B cell (primary cell): ENCODE measurements around the gene BET1L. TPM values are rescaled to one million over a fixed set of nuclear protein-coding genes. Genes with fewer than 3 reads are reported as not detected.

Source experiments
- ATAC-seq: fragments of 200-7000 bp; cut with Tn5 transposase; one replicate; pipeline ENCODE4 v1.10.0; 2021; ENCODE audit warnings: low read depth, mild to moderate bottlenecking, moderate number of reproducible peaks, moderate library complexity
- CTCF ChIA-PET: fragments of 350-600 bp; sonication (Branson Sonifier 250); formaldehyde crosslinking; loops from one replicate; lab custom pipeline; 2021; ENCODE audit warnings: antibody characterized with exemption, inconsistent platforms; lab: Charles Lee
- POLR2A ChIA-PET: fragments of 350-600 bp; sonication (Branson Sonifier 250); formaldehyde crosslinking; loops from one replicate; lab custom pipeline; 2021; ENCODE audit warnings: antibody characterized with exemption; lab: Charles Lee
- DNase-seq: peaks from one replicate; pipeline ENCODE4 v3.0.0; 2013
- H2AFZ ChIP-seq: 2 replicates; pipeline ENCODE4 v1.6.1; 2012; ENCODE audit warnings: mild to moderate bottlenecking, low read depth, low read length; ENCODE audit not compliant: insufficient read depth, poor library complexity, severe bottlenecking
- H3K27ac ChIP-seq, 2 donors: 1 replicate in 1 of 2; 2 replicates in 1 of 2; pipeline ENCODE4 v1.5.1; 2012 to 2013; ENCODE audit warnings: low read length in 2 of 2, mild to moderate bottlenecking in 2 of 2, moderate library complexity in 1 of 2
- H3K27me3 ChIP-seq, 4 experiments: fragments of 200-600 bp in 1 of 4; sonication (generic) in 1 of 4; replicated peaks in 1 of 4; 1 replicate in 2 of 4; 2 replicates in 2 of 4; pipeline versions ENCODE4 v1.6.1 to v1.7.0; 2013 to 2016; ENCODE audit warnings: low read length in 3 of 4, mild to moderate bottlenecking in 2 of 4, mixed read lengths in 1 of 4, moderate library complexity in 1 of 4; ENCODE audit not compliant: insufficient read depth in 4 of 4, control insufficient read depth in 3 of 4; ENCODE audit errors: control extremely low read depth in 1 of 4
- H3K36me3 ChIP-seq, 2 experiments: replicated peaks in 1 of 2; 1 replicate in 1 of 2; 2 replicates in 1 of 2; pipeline versions ENCODE4 v1.6.1 to v1.7.1; 2013; ENCODE audit warnings: low read length in 1 of 2; ENCODE audit not compliant: insufficient read depth in 2 of 2, control insufficient read depth in 1 of 2; ENCODE audit errors: control extremely low read depth in 1 of 2, extremely low read depth in 1 of 2
- H3K4me1 ChIP-seq, 2 donors: fragments of 200-600 bp in 1 of 2; sonication (generic) in 1 of 2; 1 replicate in 1 of 2; 2 replicates in 1 of 2; pipeline versions ENCODE4 v1.5.1 to v1.6.1; 2013 to 2017; ENCODE audit warnings: low read length in 2 of 2; ENCODE audit not compliant: control insufficient read depth in 2 of 2, insufficient read depth in 2 of 2
- H3K4me2 ChIP-seq: replicated peaks from 2 replicates; pipeline ENCODE3; 2012; ENCODE audit warnings: mild to moderate bottlenecking, low read depth, low read length; ENCODE audit not compliant: poor library complexity, severe bottlenecking
- H3K4me3 ChIP-seq, 5 experiments: fragments of 200-600 bp in 1 of 5; sonication (generic) in 1 of 5; 1 replicate in 3 of 5; 2 replicates in 2 of 5; pipeline versions ENCODE4 v1.5.1 to v1.7.0; 2011 to 2016; ENCODE audit warnings: low read length in 4 of 5, mild to moderate bottlenecking in 4 of 5, low read depth in 2 of 5, control low read depth in 1 of 5, moderate library complexity in 1 of 5; ENCODE audit not compliant: insufficient read depth in 1 of 5; ENCODE audit errors: control extremely low read depth in 1 of 5, extremely low read depth in 1 of 5
- H3K79me2 ChIP-seq: fragments of 200-600 bp; sonication (generic); one replicate; pipeline ENCODE4 v1.6.0; 2016; ENCODE audit warnings: low read length; ENCODE audit not compliant: control insufficient read depth, insufficient read depth
- H3K9ac ChIP-seq: fragments of 200-600 bp; sonication (generic); 2 replicates; pipeline ENCODE4 v1.6.1; 2017; ENCODE audit warnings: mild to moderate bottlenecking, low read length, moderate library complexity
- H3K9me3 ChIP-seq, 3 donors: one replicate each; pipeline versions ENCODE4 v1.6.1 to v1.7.1; 2013; ENCODE audit warnings: low read length in 2 of 3; ENCODE audit not compliant: control insufficient read depth in 2 of 3, insufficient read depth in 1 of 3; ENCODE audit errors: control extremely low read depth in 1 of 3
- H4K20me1 ChIP-seq: 2 replicates; pipeline ENCODE4 v1.6.0; 2012; ENCODE audit warnings: mild to moderate bottlenecking, low read length; ENCODE audit not compliant: insufficient read depth, control insufficient read depth, poor library complexity, severe bottlenecking
- H3K27ac Mint-ChIP-seq: one replicate; pipeline ENCODE4 v1.8.0; 2021; ENCODE audit warnings: mixed read lengths
- H3K27me3 Mint-ChIP-seq: one replicate; pipeline ENCODE4 v1.8.0; 2021; ENCODE audit warnings: mixed read lengths
- H3K4me1 Mint-ChIP-seq: one replicate; pipeline ENCODE4 v1.8.0; 2021; ENCODE audit warnings: mixed read lengths
- H3K4me3 Mint-ChIP-seq: one replicate; pipeline ENCODE4 v1.8.0; 2021; ENCODE audit warnings: mixed read lengths
- H3K9me3 Mint-ChIP-seq: one replicate; pipeline ENCODE4 v1.8.0; 2022; ENCODE audit warnings: mixed read lengths; ENCODE audit not compliant: insufficient read depth
- EZH2 ChIP-seq: IDR thresholded peaks from 2 replicates; pipeline ENCODE4 v1.6.1; 2012; ENCODE audit warnings: borderline replicate concordance, low read depth, mild to moderate bottlenecking, moderate library complexity, low read length; ENCODE audit not compliant: insufficient read depth, poor library complexity, severe bottlenecking
- WGBS: methylation state at CpG from one replicate; pipeline ENCODE4 v1.1.5; 2013; ENCODE audit warnings: missing lambda C conversion rate; ENCODE audit not compliant: insufficient coverage; 5-methylcytosine and 5-hydroxymethylcytosine counted together
- intact Hi-C: fragments of 100-400 bp; cut with micrococcal nuclease; formaldehyde crosslinking; loops from one replicate; pipeline ENCODE4 v1.10.0; 2022
- polyA plus RNA-seq: library from polyadenylated mRNA; depleted of rRNA; stranded (reverse); fragments of >200 nt; gene quantifications from 2 replicates; pipeline ENCODE4 v1.2.3, GENCODE V29; 2012
- total RNA-seq, 2 donors: library from RNA; stranded (reverse); fragments of 120-200 nt in 1 of 2; gene quantifications; 1 replicate in 1 of 2; 2 replicates in 1 of 2; pipeline versions ENCODE4 v1.2.3 to v1.2.4, GENCODE V29; 2013 to 2022
- TF ChIP-seq, protein P1 (sequence below): fragments of 200-600 bp; IDR thresholded peaks from one replicate; pipeline ENCODE4 v1.8.0; 2022; ENCODE audit warnings: antibody characterized with exemption, mild to moderate bottlenecking

The BET1L gene
- total and polyA plus RNA-seq, 2 donors (not counting 1 experiment from before 2014, with no cell fraction given), result 49.3 to 69.1 TPM

GRCh38 chr11:218815-219593, 11.8 kb upstream of the BET1L start:
- peak overlapping the region; percentile 38 for H3K27ac Mint-ChIP-seq
- no peak overlapping the region for H3K4me3 ChIP-seq

GRCh38 chr11:217704-218103, 10.5 kb upstream of the BET1L start:
- no peak for ATAC-seq
- 84% methylated on average over 2 of the region's 3 CpGs for WGBS
- Mint-ChIP-seq H3K27ac (no peak overlapping the region), H3K27me3 (no peaks in the 10 kb centered on the region), H3K9me3 (no peaks in the 10 kb centered on the region), H3K4me1 (no peaks in the 10 kb centered on the region), H3K4me3 (no peak overlapping the region)
- Histone ChIP-seq H3K79me2 (peaks cover 3% of the 10 kb centered on the region), H2AFZ (no peak overlapping the region), H3K4me3 (no peak overlapping the region), H3K4me1 (no peaks in the 10 kb centered on the region), H3K27ac (no peak overlapping the region), H3K9me3 (no peaks in the 10 kb centered on the region), H3K27me3 (no peaks in the 10 kb centered on the region), H3K4me2 (no peak overlapping the region), H3K36me3 (peaks cover 0 to 44% of the 10 kb centered on the region in 2 experiments), H4K20me1 (peaks cover 8% of the 10 kb centered on the region), H3K9ac (no peak overlapping the region)
- intact Hi-C loops, result no loop called here
- TF ChIP-seq EZH2, result no peak
- TF ChIP-seq, protein P1, sequence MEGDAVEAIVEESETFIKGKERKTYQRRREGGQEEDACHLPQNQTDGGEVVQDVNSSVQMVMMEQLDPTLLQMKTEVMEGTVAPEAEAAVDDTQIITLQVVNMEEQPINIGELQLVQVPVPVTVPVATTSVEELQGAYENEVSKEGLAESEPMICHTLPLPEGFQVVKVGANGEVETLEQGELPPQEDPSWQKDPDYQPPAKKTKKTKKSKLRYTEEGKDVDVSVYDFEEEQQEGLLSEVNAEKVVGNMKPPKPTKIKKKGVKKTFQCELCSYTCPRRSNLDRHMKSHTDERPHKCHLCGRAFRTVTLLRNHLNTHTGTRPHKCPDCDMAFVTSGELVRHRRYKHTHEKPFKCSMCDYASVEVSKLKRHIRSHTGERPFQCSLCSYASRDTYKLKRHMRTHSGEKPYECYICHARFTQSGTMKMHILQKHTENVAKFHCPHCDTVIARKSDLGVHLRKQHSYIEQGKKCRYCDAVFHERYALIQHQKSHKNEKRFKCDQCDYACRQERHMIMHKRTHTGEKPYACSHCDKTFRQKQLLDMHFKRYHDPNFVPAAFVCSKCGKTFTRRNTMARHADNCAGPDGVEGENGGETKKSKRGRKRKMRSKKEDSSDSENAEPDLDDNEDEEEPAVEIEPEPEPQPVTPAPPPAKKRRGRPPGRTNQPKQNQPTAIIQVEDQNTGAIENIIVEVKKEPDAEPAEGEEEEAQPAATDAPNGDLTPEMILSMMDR, result no peak
- POLR2A ChIA-PET, result no interaction called here
- CTCF ChIA-PET, result interaction anchor here (1.0 kb wide), 1 partner anchor 33 kb away, joined by 3 read pairs; no protein-coding TSS in a partner anchor
- no peak for DNase-seq

More at GRCh38 chr11:218815-219593, 11.8 kb upstream of the BET1L start:
- Histone ChIP-seq H3K4me2 (no peak overlapping the region), H3K79me2 (peaks cover 5% of the 10 kb centered on the region), H3K27me3 (no peaks in the 10 kb centered on the region), H3K9ac (no peak overlapping the region), H3K4me1 (no peaks in the 10 kb centered on the region), H3K27ac (no peak overlapping the region), H3K9me3 (no peaks in the 10 kb centered on the region), H4K20me1 (no peaks in the 10 kb centered on the region), H3K36me3 (peaks cover 0 to 38% of the 10 kb centered on the region in 2 experiments), H2AFZ (no peak overlapping the region)
- ChIA-PET POLR2A (no interaction called here), CTCF (no interaction called here)
- Mint-ChIP-seq H3K4me1 (no peaks in the 10 kb centered on the region), H3K27me3 (no peaks in the 10 kb centered on the region), H3K4me3 (no peak overlapping the region), H3K9me3 (no peaks in the 10 kb centered on the region)
- WGBS, result 91% methylated on average over 26 of the region's 29 CpGs
- DNase-seq (no peak), ATAC-seq (no peak)
- TF ChIP-seq EZH2, result no peak
- TF ChIP-seq, protein P1, result no peak
- intact Hi-C loops, result no loop called here
